HFFc6 (cell line): ENCODE results near the gene TMEM239. TPM values are rescaled to one million over a fixed set of nuclear protein-coding genes. Genes with fewer than 3 reads are reported as not detected.

Experiments used
- DNase-seq: peaks from one replicate; pipeline ENCODE4 v3.0.0-alpha.2; 2018
- H3K27ac Mint-ChIP-seq: 2 replicates; pipeline ENCODE4 v1.8.0; 2020; ENCODE audit warnings: mild to moderate bottlenecking, mixed read lengths
- H3K27me3 Mint-ChIP-seq: 2 replicates; pipeline ENCODE4 v1.8.0; 2021; ENCODE audit warnings: mild to moderate bottlenecking, moderate library complexity, mixed read lengths; ENCODE audit not compliant: insufficient read depth
- H3K36me3 Mint-ChIP-seq: 2 replicates; pipeline ENCODE4 v1.8.0; 2021; ENCODE audit warnings: low read depth, mixed read lengths
- H3K4me1 Mint-ChIP-seq: 2 replicates; pipeline ENCODE4 v1.8.0; 2020; ENCODE audit warnings: low read depth, mixed read lengths
- H3K4me3 Mint-ChIP-seq: 2 replicates; pipeline ENCODE4 v1.8.0; 2020; ENCODE audit warnings: mild to moderate bottlenecking, moderate library complexity, mixed read lengths
- H3K9me3 Mint-ChIP-seq: 2 replicates; pipeline ENCODE4 v1.8.0; 2020; ENCODE audit warnings: mild to moderate bottlenecking, mixed read lengths
- CTCF ChIP-seq: fragments of 200-600 bp; sonication (generic); IDR thresholded peaks from 2 replicates; pipeline ENCODE4 v1.5.0; 2021; ENCODE audit warnings: antibody characterized with exemption, mild to moderate bottlenecking
- total RNA-seq, 6 experiments: library from RNA; stranded (reverse); fragmentation: NEBNext Ultra II Directional; extraction: Animal tissue kit (Norgen Biotek cat#: 25700); gene quantifications; 2 replicates in 1 of 6; 3 replicates in 5 of 6; pipeline ENCODE4 v1.2.3, GENCODE V29; 2021

TMEM239 gene
- total RNA-seq, 6 experiments from 2014 or later: not detected

- no peaks in the 10 kb centered on the region for H3K9me3 Mint-ChIP-seq
- H3K27ac Mint-ChIP-seq: no peak overlapping the region
- no peak for TF ChIP-seq CTCF
- no peak for DNase-seq
- H3K4me1 Mint-ChIP-seq: peaks cover 25% of the 10 kb centered on the region
- H3K4me3 Mint-ChIP-seq: no peak overlapping the region
- peaks cover 4% of the 10 kb centered on the region for H3K27me3 Mint-ChIP-seq
- H3K36me3 Mint-ChIP-seq: peaks cover 13% of the 10 kb centered on the region
These were observed 17.6 kb downstream of the TMEM239 start for GRCh38 chr20:2833761-2834160.

GRCh38 chr20:2834401-2835110 is 18.4 kb downstream of the TMEM239 start:
- Mint-ChIP-seq H3K4me3 (no peak overlapping the region), H3K9me3 (no peaks in the 10 kb centered on the region), H3K27ac (no peak overlapping the region), H3K4me1 (peaks cover 30% of the 10 kb centered on the region), H3K36me3 (peaks cover 20% of the 10 kb centered on the region), H3K27me3 (peaks cover 2% of the 10 kb centered on the region; the same call in 1 of the 2 replicates)
- TF ChIP-seq CTCF: no peak
- no peak for DNase-seq

- no peak for TF ChIP-seq CTCF
- Mint-ChIP-seq H3K4me1 (peaks cover 32% of the 10 kb centered on the region), H3K27me3 (no peaks in the 10 kb centered on the region), H3K36me3 (peaks cover 20% of the 10 kb centered on the region), H3K4me3 (no peak overlapping the region), H3K27ac (no peak overlapping the region), H3K9me3 (no peaks in the 10 kb centered on the region)
- no peak for DNase-seq
These were observed 19.2 kb downstream of the TMEM239 start for GRCh38 chr20:2835331-2835796.

- H3K36me3 Mint-ChIP-seq: peaks cover 20% of the 10 kb centered on the region
- no peaks in the 10 kb centered on the region for H3K27me3 Mint-ChIP-seq
- peaks cover 32% of the 10 kb centered on the region for H3K4me1 Mint-ChIP-seq
- H3K4me3 Mint-ChIP-seq: no peak overlapping the region
- TF ChIP-seq CTCF: no peak
- DNase-seq: no peak
- H3K9me3 Mint-ChIP-seq: no peaks in the 10 kb centered on the region
- H3K27ac Mint-ChIP-seq: no peak overlapping the region
These were observed 19.9 kb downstream of the TMEM239 start for GRCh38 chr20:2836035-2836434.

GRCh38 chr20:2837221-2837960 is 21.2 kb downstream of the TMEM239 start:
- no peak overlapping the region for H3K27ac Mint-ChIP-seq
- peaks cover 26% of the 10 kb centered on the region for H3K4me1 Mint-ChIP-seq
- no peak for TF ChIP-seq CTCF
- no peak overlapping the region for H3K4me3 Mint-ChIP-seq
- H3K36me3 Mint-ChIP-seq: peaks cover 20% of the 10 kb centered on the region
- no peaks in the 10 kb centered on the region for H3K9me3 Mint-ChIP-seq
- no peaks in the 10 kb centered on the region for H3K27me3 Mint-ChIP-seq
- DNase-seq: no peak
